Measurements from ENCODE around the gene HTRA3. TPM values are rescaled to one million over a fixed set of nuclear protein-coding genes. Genes with fewer than 3 reads are reported as not detected.

HTRA3 gene
- total RNA-seq, 4 donors from 2014 or later, result 4.0 to 18.2 (median 11.4) TPM

DNA sequence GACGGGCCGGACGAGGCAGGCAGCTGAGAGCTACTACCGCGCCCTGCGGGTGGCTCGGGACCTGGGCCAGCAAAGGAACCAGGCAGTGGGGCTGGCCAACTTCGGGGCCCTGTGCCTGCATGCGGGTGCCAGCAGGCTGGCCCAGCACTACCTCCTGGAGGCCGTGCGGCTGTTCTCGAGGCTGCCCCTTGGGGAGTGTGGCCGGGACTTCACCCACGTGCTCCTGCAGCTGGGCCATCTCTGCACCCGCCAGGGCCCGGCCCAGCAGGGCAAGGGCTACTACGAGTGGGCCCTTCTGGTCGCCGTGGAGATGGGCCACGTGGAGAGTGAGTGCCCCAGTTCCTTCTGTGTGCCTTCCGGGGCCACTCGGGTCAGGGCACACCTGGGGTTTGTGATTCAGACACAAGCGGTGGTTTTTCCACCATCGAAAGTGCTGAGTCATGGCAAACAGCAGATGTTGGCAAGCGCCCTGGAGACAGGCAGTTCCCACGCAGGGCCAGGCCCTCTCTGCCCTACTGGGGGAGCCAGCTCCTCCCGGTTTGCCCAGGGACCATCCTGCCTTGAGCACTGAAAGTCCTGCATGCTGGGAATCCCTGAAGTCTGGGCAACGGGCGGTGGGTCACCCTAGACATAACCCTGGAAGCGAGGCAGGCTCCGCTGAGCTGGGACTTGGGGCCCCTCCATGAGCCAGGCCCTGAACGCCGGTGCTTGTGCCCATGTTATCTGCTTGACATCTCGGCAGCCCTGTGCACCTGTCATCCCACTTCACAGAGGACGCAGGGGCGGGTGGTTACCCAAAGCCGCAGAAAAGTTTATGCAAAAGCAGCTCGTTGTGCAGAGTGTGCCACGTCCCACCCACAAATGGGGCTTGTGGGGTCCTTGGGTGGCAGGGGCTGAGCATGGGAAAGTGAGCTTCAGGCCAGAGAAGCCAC is 41.0 kb upstream of the HTRA3 start:
- intact Hi-C loops (cut with DNase I; ENCODE audit: low total_unique reads), result no loop called here
- TF ChIP-seq, protein P1, sequence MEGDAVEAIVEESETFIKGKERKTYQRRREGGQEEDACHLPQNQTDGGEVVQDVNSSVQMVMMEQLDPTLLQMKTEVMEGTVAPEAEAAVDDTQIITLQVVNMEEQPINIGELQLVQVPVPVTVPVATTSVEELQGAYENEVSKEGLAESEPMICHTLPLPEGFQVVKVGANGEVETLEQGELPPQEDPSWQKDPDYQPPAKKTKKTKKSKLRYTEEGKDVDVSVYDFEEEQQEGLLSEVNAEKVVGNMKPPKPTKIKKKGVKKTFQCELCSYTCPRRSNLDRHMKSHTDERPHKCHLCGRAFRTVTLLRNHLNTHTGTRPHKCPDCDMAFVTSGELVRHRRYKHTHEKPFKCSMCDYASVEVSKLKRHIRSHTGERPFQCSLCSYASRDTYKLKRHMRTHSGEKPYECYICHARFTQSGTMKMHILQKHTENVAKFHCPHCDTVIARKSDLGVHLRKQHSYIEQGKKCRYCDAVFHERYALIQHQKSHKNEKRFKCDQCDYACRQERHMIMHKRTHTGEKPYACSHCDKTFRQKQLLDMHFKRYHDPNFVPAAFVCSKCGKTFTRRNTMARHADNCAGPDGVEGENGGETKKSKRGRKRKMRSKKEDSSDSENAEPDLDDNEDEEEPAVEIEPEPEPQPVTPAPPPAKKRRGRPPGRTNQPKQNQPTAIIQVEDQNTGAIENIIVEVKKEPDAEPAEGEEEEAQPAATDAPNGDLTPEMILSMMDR (IDR thresholded peaks at IDR 0.05), result no peak
- TF ChIP-seq POLR2A (IDR thresholded peaks at IDR 0.05), result no peak
- peak; percentile 73 to 92 for DNase-seq (ENCODE audit: low spot score in 2 of 2)
- H3K4me3 ChIP-seq (ENCODE audit: low read depth, poor library complexity, severe bottlenecking), result no peak overlapping the region
- WGBS, 2 donors, result 45 to 50% methylated on average over 20 to 33 of the region's 39 CpGs

DNA sequence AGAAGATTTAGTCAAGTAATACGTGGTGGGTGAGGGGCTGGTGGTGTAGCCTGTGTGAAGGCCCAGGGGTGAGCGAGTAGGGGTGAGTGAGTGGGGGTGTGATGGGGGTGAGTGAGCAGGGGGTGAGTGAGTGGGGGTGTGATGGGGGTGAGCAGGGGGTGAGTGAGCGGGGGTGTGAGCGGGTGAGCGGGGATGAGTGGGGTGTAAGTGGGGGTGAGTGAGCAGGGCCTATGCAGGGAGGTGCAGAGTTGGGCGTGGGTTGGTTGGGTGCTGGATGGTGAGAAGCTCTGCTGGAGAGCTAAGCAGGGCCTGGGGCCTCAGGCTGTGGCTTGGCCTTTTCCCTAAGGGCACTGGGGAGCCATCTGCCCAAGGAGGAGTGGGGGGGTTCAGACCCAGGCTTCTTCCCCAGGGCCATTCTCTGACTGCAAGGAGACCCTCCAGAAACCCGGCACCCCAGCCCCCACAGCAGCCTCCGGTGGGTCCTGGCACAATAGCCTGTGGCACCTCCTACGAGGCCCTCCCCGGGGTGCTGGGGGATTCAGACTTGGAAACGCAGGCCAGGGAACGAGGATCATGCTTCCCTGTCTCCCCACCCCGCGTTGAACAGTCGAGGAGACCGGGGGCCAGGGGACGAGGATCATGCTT is 40.1 kb upstream of the HTRA3 start:
- DNase-seq (ENCODE audit: low spot score in 2 of 2), result no peak
- 91% methylated on average over 17 of the region's 17 CpGs for WGBS, 2 donors
- H3K4me3 ChIP-seq (ENCODE audit: low read depth, poor library complexity, severe bottlenecking), result no peak overlapping the region
- TF ChIP-seq, protein P1 (IDR thresholded peaks at IDR 0.05), result no peak
- TF ChIP-seq POLR2A (IDR thresholded peaks at IDR 0.05), result no peak
- intact Hi-C loops (cut with DNase I; ENCODE audit: low total_unique reads), result no loop called here

DNA sequence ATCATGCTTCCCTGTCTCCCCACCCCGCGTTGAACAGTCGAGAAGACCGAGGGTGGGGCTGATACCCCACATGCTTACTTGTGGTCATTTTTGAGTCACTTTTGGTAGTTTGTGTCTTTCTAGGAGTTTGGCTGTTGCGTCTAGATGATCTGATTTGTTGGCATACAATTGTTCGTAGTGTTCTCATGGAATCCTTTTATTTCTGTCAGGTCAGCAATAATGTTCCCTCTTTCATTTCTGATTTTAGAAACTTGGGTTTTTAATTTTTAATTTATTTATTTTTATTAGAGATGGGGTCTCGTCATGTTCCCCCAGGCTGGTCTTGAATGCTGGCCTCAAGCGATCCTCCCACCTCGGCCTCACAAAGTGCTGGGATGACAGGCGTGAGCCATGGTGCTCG is 39.5 kb upstream of the HTRA3 start:
- intact Hi-C loops (cut with DNase I; ENCODE audit: low total_unique reads), result no loop called here
- no peak for DNase-seq (ENCODE audit: low spot score in 2 of 2)

DNA sequence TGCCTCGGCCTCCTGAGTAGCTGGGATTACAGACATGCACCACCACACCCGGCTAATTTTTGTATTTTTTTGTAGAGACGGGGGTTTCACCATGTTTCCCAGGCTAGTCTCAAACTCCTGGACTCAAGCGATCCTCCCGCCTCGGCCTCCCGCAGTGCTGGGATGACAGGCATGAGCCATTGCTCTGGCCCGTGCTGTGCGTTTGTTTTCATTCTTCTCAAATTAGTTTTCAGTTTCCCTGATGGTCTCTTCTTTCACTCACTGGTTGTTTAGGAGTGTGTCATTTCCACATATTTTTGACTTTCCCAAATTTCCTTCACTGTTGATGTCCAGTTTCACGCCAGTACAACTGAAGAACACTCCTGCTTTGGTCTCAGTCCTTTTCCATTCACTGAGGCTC is 38.7 kb upstream of the HTRA3 start:
- intact Hi-C loops (cut with DNase I; ENCODE audit: low total_unique reads), result no loop called here
- TF ChIP-seq, protein P1 (IDR thresholded peaks at IDR 0.05), result no peak
- no peak for TF ChIP-seq POLR2A (IDR thresholded peaks at IDR 0.05)
- H3K4me3 ChIP-seq (ENCODE audit: low read depth, poor library complexity, severe bottlenecking), result no peak overlapping the region
- no peak for DNase-seq (ENCODE audit: low spot score in 2 of 2)
- 95 to 96% methylated on average over 10 of the region's 10 CpGs for WGBS, 2 donors

More for the DNA sequence above, 39.5 kb upstream of the HTRA3 start:
- TF ChIP-seq, protein P1 (IDR thresholded peaks at IDR 0.05), result no peak
- TF ChIP-seq POLR2A (IDR thresholded peaks at IDR 0.05), result no peak
- WGBS, 2 donors, result 96% methylated on average over 11 of the region's 11 CpGs
- H3K4me3 ChIP-seq (ENCODE audit: low read depth, poor library complexity, severe bottlenecking), result no peak overlapping the region

DNA sequence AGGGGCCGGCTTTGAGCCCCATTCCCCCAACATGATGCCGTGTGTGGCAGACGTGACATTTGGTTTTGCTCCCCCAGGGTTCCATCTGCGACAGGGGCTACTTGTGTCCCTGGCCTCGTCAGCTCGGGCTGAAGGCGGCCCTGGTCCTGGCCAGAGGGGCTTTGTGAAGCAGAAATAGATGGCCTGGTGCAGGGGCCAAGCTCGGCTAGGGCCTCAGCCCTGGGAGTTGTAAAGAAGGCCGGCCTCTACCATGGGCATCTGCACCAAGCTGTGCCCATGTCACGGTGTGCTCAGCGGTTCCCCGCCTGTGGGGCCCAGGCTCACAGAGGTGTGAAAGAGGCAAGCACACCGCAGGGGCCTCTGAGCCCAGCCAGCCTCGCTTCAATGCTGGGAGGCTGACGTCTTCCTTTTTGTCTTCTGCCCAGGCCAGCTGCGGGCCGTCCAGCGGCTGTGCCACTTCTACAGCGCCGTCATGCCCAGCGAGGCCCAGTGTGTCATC is 38.0 kb upstream of the HTRA3 start:
- 93 to 95% methylated on average over 10 to 21 of the region's 21 CpGs for WGBS, 2 donors
- intact Hi-C loops (cut with DNase I; ENCODE audit: low total_unique reads), result no loop called here
- TF ChIP-seq POLR2A (IDR thresholded peaks at IDR 0.05), result no peak
- TF ChIP-seq, protein P1 (IDR thresholded peaks at IDR 0.05), result no peak
- no peak overlapping the region for H3K4me3 ChIP-seq (ENCODE audit: low read depth, poor library complexity, severe bottlenecking)
- DNase-seq (ENCODE audit: low spot score in 2 of 2), result no peak

Measured in lower leg skin (tissue), 4 donors.